Stomach (tissue), 9 donors: ENCODE measurements around the gene EFHD1. TPM values are rescaled to one million over a fixed set of nuclear protein-coding genes. Genes with fewer than 3 reads are reported as not detected.

ENCODE experiments used
- DNase-seq, 2 donors: peaks; one replicate each; pipeline versions ENCODE4 v3.0.0 to v3.0.0-alpha.2; 2013 to 2019
- H3K27ac ChIP-seq, 5 donors: fragments of 200-600 bp in 4 of 5; sonication (generic) in 4 of 5; one replicate each; pipeline ENCODE4 v1.5.1; 2013 to 2019; ENCODE audit warnings: mild to moderate bottlenecking in 1 of 5, moderate library complexity in 1 of 5
- H3K27me3 ChIP-seq, 3 donors: fragments of 200-600 bp; sonication (generic); one replicate each; pipeline ENCODE4 v1.5.1; 2017 to 2019; ENCODE audit warnings: mixed run types in 1 of 3
- H3K36me3 ChIP-seq, 4 donors: fragments of 200-600 bp; sonication (generic); 1 replicate in 3 of 4; 2 replicates in 1 of 4; pipeline ENCODE4 v1.5.1; 2016 to 2019
- H3K4me1 ChIP-seq, 4 donors: fragments of 200-600 bp; sonication (generic); one replicate each; pipeline ENCODE4 v1.5.1; 2016 to 2019
- H3K4me3 ChIP-seq, 4 donors: fragments of 200-600 bp; sonication (generic) in 3 of 4; one replicate each; pipeline ENCODE4 v1.5.1; 2016 to 2019; ENCODE audit warnings: mild to moderate bottlenecking in 1 of 4
- H3K9me3 ChIP-seq, 4 donors: fragments of 200-600 bp; sonication (generic); one replicate each; pipeline ENCODE4 v1.5.1; 2016 to 2019
- CTCF ChIP-seq, 7 experiments: fragments of 450-650 bp in 4 of 7; fragments of 200-600 bp in 3 of 7; sonication (generic) in 3 of 7; IDR thresholded peaks; one replicate each; pipeline ENCODE4 v1.5.1; 2016 to 2019; ENCODE audit warnings: antibody characterized with exemption in 7 of 7, control low read depth in 2 of 7, mild to moderate bottlenecking in 1 of 7
- EP300 ChIP-seq: sonication (generic); formaldehyde crosslinking; IDR thresholded peaks from one replicate; pipeline ENCODE4 v1.6.1; 2017; ENCODE audit warnings: antibody characterized with exemption
- POLR2A ChIP-seq, 4 donors: fragments of 450-650 bp; IDR thresholded peaks; one replicate each; pipeline ENCODE4 v1.6.1; 2016; ENCODE audit warnings: antibody characterized with exemption in 4 of 4, control low read depth in 2 of 4, mild to moderate bottlenecking in 1 of 4, moderate library complexity in 1 of 4
- POLR2AphosphoS5 ChIP-seq, 3 donors: sonication (generic); formaldehyde crosslinking; IDR thresholded peaks; one replicate each; pipeline ENCODE4 v1.6.1; 2016; ENCODE audit warnings: antibody characterized with exemption in 3 of 3
- WGBS, 5 donors: extraction: QIAGEN DNeasy Blood & Tissue Kit in 3 of 5; methylation state at CpG; one replicate each; pipeline versions ENCODE4 v1.1.5 to v1.1.7; 2013 to 2018; 5-methylcytosine and 5-hydroxymethylcytosine counted together
- intact Hi-C: fragments of 100-400 bp; cut with DNase I; formaldehyde crosslinking; loops from one replicate; pipeline ENCODE4 v1.15.1; 2023; ENCODE audit warnings: low total_unique reads
- polyA plus RNA-seq, 3 donors: library from polyadenylated mRNA; stranded (reverse); fragments of 200-250 nt; gene quantifications; one replicate each; pipeline ENCODE4 v1.2.3, GENCODE V29; 2013
- total RNA-seq, 5 donors: library from RNA; depleted of rRNA; stranded (reverse); fragments of >200 nt; gene quantifications; one replicate each; pipeline versions ENCODE4 v1.1.0 to v1.2.3, GENCODE V29; 2014 to 2016
- donor health status: healthy with polysubstance abuse.
- donor health status: Bipolar disorder and iron deficiency.
- donor health status: healthy.

Gene EFHD1
- total and polyA plus RNA-seq, 8 donors, result 2.8 to 49.1 (median 7.4) TPM; not detected in 1

- Histone ChIP-seq H3K9me3 (no peaks in the 10 kb centered on the region), H3K27me3 (no peaks in the 10 kb centered on the region), H3K4me3 (no peak overlapping the region), H3K36me3 (no peaks in the 10 kb centered on the region), H3K4me1 (peaks cover 3 to 12% (median 9%) of the 10 kb centered on the region in 4 donors), H3K27ac (no peak overlapping the region)
- no peak for DNase-seq
- intact Hi-C loops, result loop anchor here (10.0 kb wide), 1 partner anchor 642 kb away; no protein-coding TSS in a partner anchor
- 51 to 83% (median 76%) methylated on average over 3 of the region's 3 CpGs for WGBS, 5 donors
- TF ChIP-seq EP300 (no peak), POLR2A (IDR thresholded peaks at IDR 0.05) (no peak), POLR2AphosphoS5 (IDR thresholded peaks at IDR 0.05) (no peak), CTCF (IDR thresholded peaks at IDR 0.05) (no peak)
Measured at GRCh38 chr2:232603283-232603682, 30.1 kb upstream of the EFHD1 start.

GRCh38 chr2:232604535-232604934 lies 28.9 kb upstream of the EFHD1 start:
- no peak for DNase-seq
- Histone ChIP-seq H3K9me3 (no peaks in the 10 kb centered on the region), H3K27me3 (no peaks in the 10 kb centered on the region), H3K4me3 (no peak overlapping the region), H3K27ac (no peak overlapping the region), H3K4me1 (peaks cover 3 to 12% (median 9%) of the 10 kb centered on the region in 4 donors), H3K36me3 (no peaks in the 10 kb centered on the region)
- WGBS, 5 donors, result 85 to 94% (median 93%) methylated on average over 6 to 10 of the region's 10 CpGs
- intact Hi-C loops, result loop anchor here (10.0 kb wide), 1 partner anchor 640 kb away; no protein-coding TSS in a partner anchor
- no peak for TF ChIP-seq POLR2A (IDR thresholded peaks at IDR 0.05)
- no peak for TF ChIP-seq CTCF (IDR thresholded peaks at IDR 0.05)
- no peak for TF ChIP-seq EP300
- no peak for TF ChIP-seq POLR2AphosphoS5 (IDR thresholded peaks at IDR 0.05)

- H3K36me3 ChIP-seq, result no peaks in the 10 kb centered on the region
- no peak for DNase-seq
- H3K4me3 ChIP-seq, result no peak overlapping the region
- no peak overlapping the region for H3K27ac ChIP-seq
- intact Hi-C loops, result loop anchor here (10.0 kb wide), 1 partner anchor 638 kb away; no protein-coding TSS in a partner anchor
- WGBS, 5 donors, result 89 to 95% (median 91%) methylated on average over 17 of the region's 17 CpGs
- H3K27me3 ChIP-seq, result no peaks in the 10 kb centered on the region
- TF ChIP-seq EP300 (no peak), POLR2A (IDR thresholded peaks at IDR 0.05) (no peak), POLR2AphosphoS5 (IDR thresholded peaks at IDR 0.05) (no peak), CTCF (IDR thresholded peaks at IDR 0.05) (no peak)
- H3K4me1 ChIP-seq, result peaks cover 3 to 17% (median 10%) of the 10 kb centered on the region in 4 donors
- no peaks in the 10 kb centered on the region for H3K9me3 ChIP-seq
Measured at GRCh38 chr2:232607011-232607410, 26.4 kb upstream of the EFHD1 start.

- no peaks in the 10 kb centered on the region for H3K9me3 ChIP-seq
- intact Hi-C loops, result loop anchor here (10.0 kb wide), 1 partner anchor 635 kb away; no protein-coding TSS in a partner anchor
- H3K27me3 ChIP-seq, result no peaks in the 10 kb centered on the region
- peaks cover 3 to 19% (median 10%) of the 10 kb centered on the region in 4 donors for H3K4me1 ChIP-seq
- WGBS, 5 donors, result 54 to 63% (median 56%) methylated on average over 8 of the region's 8 CpGs
- H3K4me3 ChIP-seq, result no peak overlapping the region
- no peak for TF ChIP-seq EP300
- DNase-seq, result no peak
- H3K36me3 ChIP-seq, result no peaks in the 10 kb centered on the region
- no peak overlapping the region for H3K27ac ChIP-seq
Measured at GRCh38 chr2:232609607-232610006, 23.8 kb upstream of the EFHD1 start.

- no peak for DNase-seq
- Histone ChIP-seq H3K27me3 (no peaks in the 10 kb centered on the region), H3K9me3 (no peaks in the 10 kb centered on the region), H3K36me3 (no peaks in the 10 kb centered on the region), H3K4me3 (no peak overlapping the region), H3K4me1 (peaks cover 3 to 19% (median 10%) of the 10 kb centered on the region in 4 donors), H3K27ac (no peak overlapping the region)
- intact Hi-C loops, result no loop called here
- WGBS, 5 donors, result 84 to 87% (median 85%) methylated on average over 3 of the region's 3 CpGs
- TF ChIP-seq EP300 (no peak), POLR2AphosphoS5 (IDR thresholded peaks at IDR 0.05) (no peak), CTCF (IDR thresholded peaks at IDR 0.05) (no peak), POLR2A (IDR thresholded peaks at IDR 0.05) (no peak)
Measured at GRCh38 chr2:232610081-232610480, 23.3 kb upstream of the EFHD1 start.
